ENCODE results near the gene SKAP1.
A peak's percentile ranks its signal among the peaks of the same experiment; 100 is the strongest.
"Not testable (repeated sequence)": the region's sequence is repeated elsewhere in the genome, so short reads cannot be mapped to it uniquely, and the experiment has no call there.

The SKAP1 gene

GRCh38 chr17:48368352-48368908 is 61.6 kb downstream of the SKAP1 start:
- DNase-seq: no peak

- DNase-seq: no peak
Measured at GRCh38 chr17:48363161-48363560, 66.9 kb downstream of the SKAP1 start.

GRCh38 chr17:48360861-48361633 is 69.0 kb downstream of the SKAP1 start:
- DNase-seq: not testable (repeated sequence)

GRCh38 chr17:48357779-48358602 is 72.0 kb downstream of the SKAP1 start:
- no peak for DNase-seq

GRCh38 chr17:48356866-48357265 is 73.1 kb downstream of the SKAP1 start:
- no peak for DNase-seq

GRCh38 chr17:48352630-48353029 is 77.4 kb downstream of the SKAP1 start:
- DNase-seq: peak; percentile 33

- no peak for DNase-seq
Measured at GRCh38 chr17:48351911-48352332, 78.1 kb downstream of the SKAP1 start.

- DNase-seq: no peak
Measured at GRCh38 chr17:48348352-48348751, 81.7 kb downstream of the SKAP1 start.

- no peak for DNase-seq
Measured at GRCh38 chr17:48347177-48347576, 82.8 kb downstream of the SKAP1 start.

- DNase-seq: no peak
Measured at GRCh38 chr17:48344251-48344650, 85.8 kb downstream of the SKAP1 start.

GRCh38 chr17:48340916-48341315 is 89.1 kb downstream of the SKAP1 start:
- DNase-seq: no peak

GRCh38 chr17:48338720-48339119 is 91.3 kb downstream of the SKAP1 start:
- DNase-seq: no peak

- DNase-seq: not testable (repeated sequence)
Measured at GRCh38 chr17:48337903-48338302, 92.1 kb downstream of the SKAP1 start.

GRCh38 chr17:48336986-48337385 is 93.0 kb downstream of the SKAP1 start:
- no peak for DNase-seq

- no peak for DNase-seq
Measured at GRCh38 chr17:48335858-48336500, 94.0 kb downstream of the SKAP1 start.

- DNase-seq: no peak
Measured at GRCh38 chr17:48335146-48335784, 94.7 kb downstream of the SKAP1 start.

GRCh38 chr17:48333034-48333530 is 96.9 kb downstream of the SKAP1 start:
- no peak for DNase-seq

- no peak for DNase-seq
Measured at GRCh38 chr17:48330887-48331286, 99.1 kb downstream of the SKAP1 start.

- DNase-seq: no peak
Measured at GRCh38 chr17:48330421-48330820, 99.6 kb downstream of the SKAP1 start.

- no peak for DNase-seq
Measured at GRCh38 chr17:48328457-48328856, 101.6 kb downstream of the SKAP1 start.

GRCh38 chr17:48326310-48326709 is 103.7 kb downstream of the SKAP1 start:
- DNase-seq: no peak

- no peak for DNase-seq
Measured at GRCh38 chr17:48322060-48322459, 108.0 kb downstream of the SKAP1 start.

GRCh38 chr17:48317732-48318131 is 112.3 kb downstream of the SKAP1 start:
- no peak for DNase-seq

All from CD4-positive, alpha-beta T cell treated with Interleukin-17A for 4 hours (primary cell).